Measurements from ENCODE around the gene CACNA2D1.

Gene CACNA2D1

GRCh38 chr7:82270870-82271269, 172.7 kb downstream of the CACNA2D1 start:
- no peak for DNase-seq

- DNase-seq, result no peak
Observed at GRCh38 chr7:82268632-82269031, 174.9 kb downstream of the CACNA2D1 start.

- DNase-seq, result no peak
Observed at GRCh38 chr7:82266081-82266480, 177.5 kb downstream of the CACNA2D1 start.

DNA sequence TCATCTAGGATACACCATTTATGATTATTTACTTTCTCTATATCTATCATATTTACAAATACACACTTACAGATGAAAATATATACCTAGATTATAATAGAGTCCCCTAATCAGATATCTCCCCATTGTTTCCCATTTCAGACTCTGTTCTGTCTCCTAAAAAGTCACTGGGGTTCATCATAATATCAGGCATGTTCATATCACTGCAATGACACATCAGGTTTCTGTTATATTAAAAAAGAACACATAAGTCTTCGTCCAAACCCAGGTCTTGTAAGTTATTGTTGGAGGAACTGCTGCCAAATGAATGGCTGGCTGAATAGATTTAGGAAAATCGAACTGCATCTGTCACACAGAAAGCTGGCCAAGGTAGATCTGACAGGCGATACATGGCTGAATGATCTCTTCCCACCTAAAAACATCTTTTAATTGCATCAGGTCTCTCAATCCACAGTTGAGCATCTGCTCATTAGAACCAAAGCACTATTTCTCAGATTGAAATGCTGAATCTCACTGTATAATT, 178.7 kb downstream of the CACNA2D1 start:
- no peak for DNase-seq

DNA sequence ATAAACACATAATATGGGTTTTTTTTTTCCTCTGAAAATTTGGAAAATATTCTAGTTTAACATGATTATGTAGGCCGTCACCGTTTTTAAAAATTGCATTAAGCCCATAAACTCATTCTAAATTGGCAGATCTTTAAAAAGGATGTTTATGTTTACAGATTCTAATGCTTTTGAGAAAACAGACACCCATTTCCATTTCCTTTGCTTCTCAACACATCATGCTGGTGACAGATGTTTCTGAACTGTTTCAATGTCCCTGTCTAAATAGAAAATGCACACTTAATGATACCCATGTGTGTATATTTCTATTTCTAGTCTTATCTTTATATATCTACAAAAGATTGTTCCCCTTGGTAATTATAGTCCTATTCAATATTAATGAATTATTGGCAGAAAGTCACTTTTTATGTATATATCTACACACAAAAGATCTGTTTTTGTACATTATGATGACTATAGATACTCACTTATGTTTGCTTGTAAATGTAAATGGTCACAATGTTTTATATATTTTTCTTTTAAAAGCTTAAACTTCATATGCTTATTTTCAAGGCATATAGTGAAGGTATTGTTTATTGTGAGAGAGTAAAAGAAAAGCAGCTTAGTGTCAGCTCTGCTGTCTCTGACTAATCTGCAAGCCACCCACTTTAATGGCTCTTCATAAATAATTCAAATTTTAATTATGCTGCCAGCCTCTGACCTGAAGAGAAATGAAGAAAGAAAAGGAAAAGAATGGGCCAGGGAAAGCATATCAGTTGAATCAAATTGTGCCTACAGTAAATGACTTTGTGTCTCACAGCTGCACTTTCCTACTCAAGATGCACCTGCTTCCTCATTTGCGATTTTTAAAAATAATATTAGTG, 179.4 kb downstream of the CACNA2D1 start:
- no peak for DNase-seq

GRCh38 chr7:82258181-82258580, 185.4 kb downstream of the CACNA2D1 start:
- DNase-seq, result no peak

- no peak for DNase-seq
Observed at GRCh38 chr7:82257118-82257695, 186.4 kb downstream of the CACNA2D1 start.

- DNase-seq, result no peak
Observed at GRCh38 chr7:82255706-82256105, 187.9 kb downstream of the CACNA2D1 start.

- DNase-seq, result no peak
Observed at GRCh38 chr7:82250598-82250997, 193.0 kb downstream of the CACNA2D1 start.

DNA sequence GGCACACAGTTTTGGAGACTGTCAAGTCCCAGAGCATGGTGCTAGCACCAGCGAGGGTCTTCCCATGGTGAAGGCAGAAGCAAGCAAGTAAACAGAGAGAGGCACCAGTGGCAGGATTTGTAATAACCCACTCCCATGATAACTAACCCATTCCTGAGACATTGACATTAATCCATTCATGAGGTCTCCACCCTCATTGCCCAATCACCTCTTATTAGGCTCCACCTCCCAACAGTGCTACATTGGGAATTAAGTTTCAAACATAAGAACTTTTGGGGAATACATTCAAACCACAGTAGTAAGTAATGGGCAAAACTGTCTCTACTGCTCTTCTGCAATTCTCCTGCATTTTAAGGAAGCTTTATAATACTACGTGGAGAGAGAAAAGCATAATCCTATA, 193.6 kb downstream of the CACNA2D1 start:
- DNase-seq, result no peak

DNA sequence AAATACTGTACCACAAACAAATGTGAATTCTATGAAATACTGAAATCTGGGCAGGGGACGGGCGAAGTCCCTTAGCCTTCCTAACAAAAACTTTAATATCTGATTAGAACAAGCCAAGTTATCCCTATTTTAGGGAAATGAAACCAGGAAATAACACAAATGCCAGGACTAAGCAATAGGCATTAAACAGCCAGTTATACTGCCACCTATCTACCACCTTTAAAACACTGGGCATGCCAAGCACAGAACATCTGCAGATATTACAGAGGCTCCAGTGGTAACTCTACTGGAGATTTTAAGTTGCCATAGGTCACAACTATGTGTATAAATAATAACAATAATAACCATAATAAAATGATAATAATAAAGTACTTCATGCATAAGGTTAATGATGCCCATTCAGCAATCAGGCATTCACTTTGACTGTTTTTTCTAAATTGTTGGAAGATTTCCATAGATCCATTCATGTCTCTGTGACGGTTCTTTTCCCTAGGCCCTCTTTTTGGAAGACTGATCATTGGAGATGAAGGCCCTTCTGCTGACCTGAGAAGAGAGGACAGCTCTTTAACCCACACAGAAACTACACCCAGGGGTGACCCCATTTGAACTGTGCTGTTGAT, 195.7 kb downstream of the CACNA2D1 start:
- no peak for DNase-seq

DNA sequence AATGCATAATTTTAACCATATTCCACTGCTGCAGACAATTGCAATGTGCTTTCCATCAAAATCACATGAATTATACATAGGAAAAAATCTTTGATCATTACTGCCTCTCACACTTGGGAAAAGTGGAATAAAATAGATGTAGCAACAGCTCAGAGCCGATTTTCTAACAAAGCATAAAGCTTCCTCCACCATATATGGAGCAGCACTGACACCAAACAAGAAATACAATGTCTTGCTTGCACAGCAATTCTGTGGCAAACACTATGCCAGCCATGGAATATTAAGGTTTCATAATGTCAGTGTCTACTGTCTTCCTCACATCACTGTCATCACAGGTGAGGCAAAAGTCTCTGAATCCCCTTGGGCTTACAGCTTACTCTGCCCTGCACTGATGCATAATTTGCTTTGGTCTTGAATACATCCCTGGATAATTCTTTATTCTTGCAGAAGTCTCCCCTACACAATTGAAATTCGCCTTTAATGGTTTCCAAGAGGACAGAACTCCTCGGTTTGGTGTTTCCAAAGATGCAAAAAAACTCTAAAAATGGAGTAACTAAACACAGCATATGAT, 198.5 kb downstream of the CACNA2D1 start:
- DNase-seq, result no peak

- DNase-seq, result no peak
Observed at GRCh38 chr7:82241356-82241755, 202.2 kb downstream of the CACNA2D1 start.

DNA sequence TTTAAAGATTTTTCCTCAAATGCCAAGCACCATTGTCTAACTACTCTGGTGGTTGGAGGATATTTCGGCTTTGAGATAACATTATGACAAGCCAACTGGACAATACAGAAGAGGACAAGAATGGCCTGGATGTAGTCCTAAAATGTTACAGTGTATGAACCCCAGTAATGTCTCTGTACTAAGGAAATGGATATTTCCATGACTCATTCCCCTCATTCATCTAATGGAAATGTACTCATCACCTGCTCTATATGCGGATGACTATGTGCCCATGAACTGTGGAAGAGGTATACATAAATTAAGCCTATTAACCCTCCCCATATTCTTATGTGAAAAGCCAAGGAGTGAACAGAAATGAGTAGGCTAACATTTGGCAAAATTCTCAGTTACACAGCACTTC, 207.9 kb downstream of the CACNA2D1 start:
- DNase-seq, result no peak

GRCh38 chr7:82234457-82235049, 209.0 kb downstream of the CACNA2D1 start:
- DNase-seq, result no peak

- DNase-seq, result no peak
Observed at GRCh38 chr7:82230811-82231581, 212.6 kb downstream of the CACNA2D1 start.

DNA sequence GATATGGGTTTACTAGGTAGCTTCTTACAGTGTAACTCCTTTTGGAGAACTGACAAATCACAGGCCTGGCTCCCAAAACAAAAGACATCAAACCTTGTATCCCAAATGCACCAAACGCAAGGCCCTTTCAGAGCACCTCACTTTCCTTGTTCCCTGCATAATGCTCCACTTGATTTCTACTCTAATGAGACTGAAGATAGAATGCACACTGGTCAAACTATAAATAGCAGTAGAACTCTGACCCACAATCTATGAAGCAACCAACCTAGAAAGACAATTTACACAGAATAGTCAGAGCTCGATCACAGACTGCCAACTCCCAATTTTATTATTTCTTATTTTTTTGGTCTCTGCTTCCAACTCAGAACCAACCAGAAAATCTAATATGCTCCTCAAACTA, 214.4 kb downstream of the CACNA2D1 start:
- DNase-seq, result no peak

DNA sequence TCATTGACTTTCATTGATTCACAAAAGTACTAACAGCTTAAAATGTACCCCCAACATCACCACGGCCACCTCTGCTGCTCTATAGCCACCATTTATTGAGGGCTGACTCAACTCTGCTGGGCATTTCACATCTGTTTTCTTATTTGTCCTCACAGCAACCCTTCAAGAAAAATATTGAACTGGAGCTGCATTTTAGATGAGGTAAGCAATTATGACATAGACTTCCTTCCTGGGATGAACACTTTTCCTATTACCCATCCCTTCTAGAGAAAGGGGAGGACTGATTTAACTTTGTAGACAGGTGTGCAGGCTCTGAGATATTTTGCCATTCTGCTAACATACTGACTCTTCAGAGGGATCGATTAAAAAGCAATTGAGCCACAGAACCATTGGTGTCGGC, 217.4 kb downstream of the CACNA2D1 start:
- no peak for DNase-seq

GRCh38 chr7:82224529-82224928, 219.0 kb downstream of the CACNA2D1 start:
- DNase-seq, result no peak

DNA sequence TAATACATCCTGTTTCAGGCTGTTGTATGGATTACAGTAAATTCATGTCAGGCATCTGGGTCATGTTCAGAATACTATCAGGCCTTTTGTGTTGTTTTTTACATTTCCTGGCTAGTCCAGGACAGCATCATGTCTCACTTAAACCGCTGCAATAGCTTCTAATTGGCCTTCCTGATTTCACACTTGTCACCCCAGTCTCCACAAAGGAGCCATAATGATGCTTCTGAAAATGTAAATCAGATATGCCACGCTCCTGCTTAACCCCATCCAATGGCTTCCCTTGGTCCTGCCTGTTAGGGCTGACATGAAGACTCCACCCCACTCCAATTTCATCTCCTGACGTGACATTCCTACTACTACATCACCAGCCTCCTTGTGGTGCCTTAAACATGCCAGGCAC, 220.0 kb downstream of the CACNA2D1 start:
- no peak for DNase-seq

DNA sequence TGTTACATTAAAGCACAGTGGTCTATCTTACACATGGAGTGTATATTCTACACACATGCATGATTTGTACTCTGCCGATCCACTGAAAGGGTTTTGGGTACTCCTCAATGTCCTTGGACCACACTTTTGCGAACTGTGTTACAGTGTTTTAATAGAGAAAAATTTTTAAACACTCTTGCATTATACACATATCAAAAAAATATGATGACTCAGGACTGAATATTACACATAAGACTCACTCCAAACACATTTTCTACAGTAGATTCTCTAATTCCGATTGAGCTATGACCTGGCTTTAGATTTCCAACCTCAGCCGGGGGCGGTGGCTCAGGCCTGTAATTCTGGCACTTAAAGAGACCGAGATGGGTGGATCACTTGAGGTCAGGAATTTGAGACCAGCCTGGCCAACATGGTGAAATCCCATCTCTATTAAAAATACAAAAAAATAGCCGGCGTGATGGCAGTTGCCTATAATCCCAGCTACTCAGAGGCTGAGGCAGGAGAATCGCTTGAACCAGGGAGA, 222.4 kb downstream of the CACNA2D1 start:
- no peak for DNase-seq

GRCh38 chr7:82212466-82212865, 231.1 kb downstream of the CACNA2D1 start:
- DNase-seq, result no peak
